Esophagus squamous epithelium (tissue), 5 donors: Measurements from ENCODE around the gene ANGPTL8. TPM values are rescaled to one million over a fixed set of nuclear protein-coding genes. Genes with fewer than 3 reads are reported as not detected.
A peak's percentile ranks its signal among the peaks of the same experiment; 100 is the strongest.

ENCODE experiments used
- DNase-seq: peaks from one replicate; lab custom pipeline; 2025; lab: John Stamatoyannopoulos, UW
- H3K27ac ChIP-seq, 4 donors: fragments of 200-600 bp; sonication (generic); one replicate each; pipeline ENCODE4 v1.5.1; 2016 to 2019; ENCODE audit warnings: mild to moderate bottlenecking in 1 of 4
- H3K27me3 ChIP-seq, 4 donors: fragments of 200-600 bp; sonication (generic); 1 replicate in 3 of 4; 2 replicates in 1 of 4; pipeline versions ENCODE4 v1.5.1 to v1.6.0; 2017 to 2021; ENCODE audit warnings: antibody characterized with exemption in 1 of 4
- H3K36me3 ChIP-seq, 3 donors: fragments of 200-600 bp; sonication (generic); one replicate each; pipeline ENCODE4 v1.5.1; 2016 to 2019
- H3K4me1 ChIP-seq, 3 donors: fragments of 200-600 bp; sonication (generic); one replicate each; pipeline ENCODE4 v1.5.1; 2017 to 2019
- H3K4me3 ChIP-seq, 4 donors: fragments of 200-600 bp; sonication (generic); 1 replicate in 3 of 4; 2 replicates in 1 of 4; pipeline ENCODE4 v1.5.1; 2016 to 2019; ENCODE audit warnings: mild to moderate bottlenecking in 2 of 4, moderate library complexity in 1 of 4
- H3K9me3 ChIP-seq, 3 donors: fragments of 200-600 bp; sonication (generic); one replicate each; pipeline ENCODE4 v1.5.1; 2016 to 2019
- CTCF ChIP-seq, 6 experiments: fragments of 450-650 bp in 4 of 6; fragments of 200-600 bp in 2 of 6; sonication (generic) in 2 of 6; IDR thresholded peaks; one replicate each; pipeline ENCODE4 v1.5.1; 2016 to 2019; ENCODE audit warnings: antibody characterized with exemption in 6 of 6, mild to moderate bottlenecking in 4 of 6, moderate library complexity in 4 of 6
- POLR2A ChIP-seq, 4 donors: fragments of 450-650 bp; IDR thresholded peaks; one replicate each; pipeline ENCODE4 v1.6.1; 2017; ENCODE audit warnings: antibody characterized with exemption in 4 of 4, mild to moderate bottlenecking in 4 of 4, moderate library complexity in 3 of 4
- WGBS, 2 donors: methylation state at CpG; one replicate each; pipeline ENCODE4 v1.1.5; 2018; 5-methylcytosine and 5-hydroxymethylcytosine counted together
- intact Hi-C: fragments of 100-400 bp; cut with DNase I; formaldehyde crosslinking; loops from one replicate; pipeline ENCODE4 v1.15.0; 2022
- total RNA-seq, 4 donors: library from RNA; depleted of rRNA; stranded (reverse); fragments of >200 nt; gene quantifications; one replicate each; pipeline ENCODE4 v1.1.0, GENCODE V29; 2016
- donor health status: DM: yes; HTN: yes; CAD: no.

Gene ANGPTL8
- total RNA-seq, 4 donors from 2014 or later = not detected

DNA sequence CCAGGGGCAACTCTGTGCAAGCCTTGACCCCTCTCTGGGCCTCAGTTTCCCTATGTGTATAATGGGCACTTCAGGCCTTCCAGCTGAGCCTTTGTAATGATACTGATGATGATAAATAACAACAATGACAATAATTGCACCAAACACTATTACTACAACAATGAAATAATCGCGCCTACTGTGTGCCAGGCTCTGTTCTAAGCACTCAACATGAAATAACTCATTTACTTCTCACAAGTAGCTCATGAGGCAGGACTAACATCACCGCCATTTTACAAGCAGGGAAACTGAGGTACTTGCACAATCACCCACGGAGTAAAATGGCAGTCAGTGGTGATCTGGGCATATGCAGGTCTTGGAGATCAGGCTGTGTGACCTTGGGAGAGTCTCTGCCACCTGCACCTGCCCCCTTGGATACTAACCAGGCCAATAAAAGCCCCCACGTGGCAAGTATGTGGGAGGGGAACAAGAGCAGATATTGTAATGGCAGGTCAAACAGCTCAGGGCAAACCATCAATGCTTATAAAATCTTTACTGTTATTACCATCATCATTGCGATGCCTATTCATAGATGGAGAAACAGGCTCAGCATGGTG is 540 bp upstream of the ANGPTL8 start:
- intact Hi-C loops = no loop called here
- Histone ChIP-seq H3K4me1 (peaks cover 5 to 6% (median 5%) of the 10 kb centered on the region in 3 donors), H3K27me3 (no peaks in the 10 kb centered on the region), H3K4me3 (no peak overlapping the region), H3K36me3 (peaks cover 0 to 97% (median 11%) of the 10 kb centered on the region in 3 donors), H3K9me3 (peaks cover 0 to 7% (median 4%) of the 10 kb centered on the region in 3 donors), H3K27ac (no peak overlapping the region)
- no peak for DNase-seq
- WGBS, 2 donors = 86 to 90% methylated on average over 5 to 6 of the region's 6 CpGs
- TF ChIP-seq CTCF (IDR thresholded peaks at IDR 0.05) = no peak
- TF ChIP-seq POLR2A (IDR thresholded peaks at IDR 0.05) = no peak

DNA sequence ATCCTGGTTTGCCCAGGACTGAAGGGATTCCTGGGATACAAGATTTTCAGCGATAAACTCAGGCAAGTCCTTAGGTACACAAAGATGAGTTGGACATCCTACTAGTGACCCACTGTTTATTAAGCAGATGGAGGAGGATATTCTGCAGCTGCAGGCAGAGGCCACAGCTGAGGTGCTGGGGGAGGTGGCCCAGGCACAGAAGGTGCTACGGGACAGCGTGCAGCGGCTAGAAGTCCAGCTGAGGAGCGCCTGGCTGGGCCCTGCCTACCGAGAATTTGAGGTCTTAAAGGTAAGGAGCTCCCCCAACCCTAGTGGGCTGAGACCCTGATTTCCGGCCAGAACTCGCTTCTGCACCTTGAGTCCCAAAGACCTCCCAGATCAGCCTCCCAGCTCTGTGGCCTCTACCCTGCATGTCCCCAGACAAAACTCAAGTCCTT is 607 bp downstream of the ANGPTL8 start:
- Histone ChIP-seq H3K4me3 (no peak overlapping the region), H3K4me1 (peaks cover 5 to 9% (median 5%) of the 10 kb centered on the region in 3 donors), H3K9me3 (peaks cover 0 to 7% (median 4%) of the 10 kb centered on the region in 3 donors), H3K36me3 (peaks cover 0 to 87% (median 11%) of the 10 kb centered on the region in 3 donors), H3K27ac (no peak overlapping the region), H3K27me3 (no peaks in the 10 kb centered on the region)
- TF ChIP-seq POLR2A (IDR thresholded peaks at IDR 0.05) (no peak), CTCF (IDR thresholded peaks at IDR 0.05) (no peak)
- DNase-seq = no peak
- intact Hi-C loops = no loop called here
- 93 to 100% methylated on average over 7 to 8 of the region's 8 CpGs for WGBS, 2 donors

DNA sequence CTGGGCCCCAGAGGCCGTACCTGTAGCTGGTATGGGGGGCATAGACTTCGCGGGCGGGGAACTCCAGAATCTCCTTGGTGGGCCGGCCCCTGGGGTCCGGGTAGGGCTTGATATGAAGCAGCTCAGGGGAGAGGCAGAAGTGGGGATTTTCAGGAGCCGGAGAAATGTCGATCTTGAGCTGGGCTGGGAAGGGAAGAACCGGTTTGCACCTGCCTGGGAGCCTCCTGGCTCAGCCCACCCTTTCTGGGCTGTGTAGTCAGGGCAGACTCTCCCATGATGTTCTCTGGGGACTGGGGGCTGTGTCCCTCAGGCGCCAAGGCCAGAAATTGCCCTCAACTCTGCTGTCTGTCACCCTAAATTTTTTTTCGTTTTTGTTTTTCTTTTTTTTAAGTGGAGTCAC is 2.6 kb downstream of the ANGPTL8 start:
- intact Hi-C loops = no loop called here
- WGBS, 2 donors = 71 to 84% methylated on average over 6 of the region's 11 CpGs

GRCh38 chr19:11242864-11243797 is 3.7 kb downstream of the ANGPTL8 start:
- DNase-seq = peak; percentile 16
- peaks cover 0 to 87% (median 11%) of the 10 kb centered on the region in 3 donors for H3K36me3 ChIP-seq
- H3K27me3 ChIP-seq = no peaks in the 10 kb centered on the region
- TF ChIP-seq POLR2A (IDR thresholded peaks at IDR 0.05) (no peak), CTCF (IDR thresholded peaks at IDR 0.05) (peak in 5 of 6 experiments; percentile 44 to 78 (median 48))
- intact Hi-C loops = no loop called here
- peak overlapping the region; percentile 17 to 74 (median 48) for H3K27ac ChIP-seq
- 38 to 74% methylated on average over 6 to 24 of the region's 48 CpGs for WGBS, 2 donors
- H3K4me3 ChIP-seq = peak overlapping the region in 1 of 4 donors; percentile 21
- peaks cover 5 to 24% (median 12%) of the 10 kb centered on the region in 3 donors for H3K4me1 ChIP-seq
- H3K9me3 ChIP-seq = peaks cover 0 to 7% (median 4%) of the 10 kb centered on the region in 3 donors

More for the DNA sequence above, 2.6 kb downstream of the ANGPTL8 start:
- Histone ChIP-seq H3K36me3 (peaks cover 0 to 87% (median 11%) of the 10 kb centered on the region in 3 donors), H3K9me3 (peaks cover 0 to 7% (median 4%) of the 10 kb centered on the region in 3 donors), H3K27me3 (no peaks in the 10 kb centered on the region), H3K4me1 (peaks cover 5 to 13% (median 5%) of the 10 kb centered on the region in 3 donors), H3K4me3 (no peak overlapping the region), H3K27ac (no peak overlapping the region)
- TF ChIP-seq CTCF (IDR thresholded peaks at IDR 0.05) (no peak), POLR2A (IDR thresholded peaks at IDR 0.05) (no peak)
- DNase-seq = no peak
